Liver (tissue), 3 donors: ENCODE measurements around the gene KCNJ1.

Experiments used
- CTCF ChIP-seq: fragments of 150-350 bp; IDR thresholded peaks from 2 replicates; pipeline ENCODE4 v1.5.1; 2017; ENCODE audit warnings: improper control_type of control experiment, low read depth, low read length; ENCODE audit not compliant: missing input control
- GABPA ChIP-seq, 2 donors: IDR thresholded peaks in 1 of 2; conservative IDR thresholded peaks in 1 of 2; 2 replicates each; pipeline ENCODE4 v1.6.1; 2016; ENCODE audit warnings: antibody characterized with exemption in 2 of 2, mild to moderate bottlenecking in 1 of 2, moderate library complexity in 1 of 2
- TAF1 ChIP-seq: conservative IDR thresholded peaks from 2 replicates; pipeline ENCODE4 v1.6.1; 2016; ENCODE audit warnings: antibody characterized with exemption, mild to moderate bottlenecking
- ZBTB33 ChIP-seq: IDR thresholded peaks from 2 replicates; pipeline ENCODE4 v1.6.1; 2016; ENCODE audit warnings: antibody characterized with exemption
- donor health status: healthy.
- donor health status: healthy.

- no peak for TF ChIP-seq CTCF
- no peak for TF ChIP-seq TAF1
- TF ChIP-seq ZBTB33, result no peak
- no peak for TF ChIP-seq GABPA (IDR thresholded peaks at IDR 0.05 in 1 of 2, conservative IDR thresholded peaks at IDR 0.05 in 1 of 2)
Measured at GRCh38 chr11:128862406-128862805, 4.7 kb downstream of the KCNJ1 start.
